ENCODE data around the gene CNTNAP2. TPM values are rescaled to one million over a fixed set of nuclear protein-coding genes. Genes with fewer than 3 reads are reported as not detected.

CNTNAP2 gene
- total RNA-seq, 4 donors from 2014 or later, result 0.42 to 0.71 TPM; not detected in 2

GRCh38 chr7:148371280-148371937 lies 2254.8 kb downstream of the CNTNAP2 start:
- TF ChIP-seq CTCF (IDR thresholded peaks at IDR 0.05) (no peak), POLR2A (IDR thresholded peaks at IDR 0.05) (no peak)
- no peak for DNase-seq (ENCODE audit: low spot score in 2 of 2)
- intact Hi-C loops (cut with DNase I; ENCODE audit: low total_unique reads), result no loop called here
- 81 to 83% methylated on average over 11 of the region's 11 CpGs for WGBS, 2 donors
- no peak overlapping the region for H3K4me3 ChIP-seq (ENCODE audit: low read depth, poor library complexity, severe bottlenecking)

- no peak overlapping the region for H3K4me3 ChIP-seq (ENCODE audit: low read depth, poor library complexity, severe bottlenecking)
- intact Hi-C loops (cut with DNase I; ENCODE audit: low total_unique reads), result no loop called here
- TF ChIP-seq POLR2A (IDR thresholded peaks at IDR 0.05), result no peak
- no peak for TF ChIP-seq CTCF (IDR thresholded peaks at IDR 0.05)
- 44 to 50% methylated on average over 7 of the region's 7 CpGs for WGBS, 2 donors
- no peak for DNase-seq (ENCODE audit: low spot score in 2 of 2)
These were observed 2258.0 kb downstream of the CNTNAP2 start for GRCh38 chr7:148374396-148375259.

- TF ChIP-seq POLR2A (IDR thresholded peaks at IDR 0.05), result no peak
- TF ChIP-seq CTCF (IDR thresholded peaks at IDR 0.05), result no peak
- H3K4me3 ChIP-seq (ENCODE audit: low read depth, poor library complexity, severe bottlenecking), result no peak overlapping the region
- WGBS, 2 donors, result 77 to 80% methylated on average over 9 of the region's 9 CpGs
- intact Hi-C loops (cut with DNase I; ENCODE audit: low total_unique reads), result no loop called here
- no peak for DNase-seq (ENCODE audit: low spot score in 2 of 2)
These were observed 2263.1 kb downstream of the CNTNAP2 start for GRCh38 chr7:148379677-148380076.

- no peak for DNase-seq (ENCODE audit: low spot score in 2 of 2)
- intact Hi-C loops (cut with DNase I; ENCODE audit: low total_unique reads), result no loop called here
- 81% methylated on average over 13 of the region's 13 CpGs for WGBS, 2 donors
These were observed 2264.2 kb downstream of the CNTNAP2 start for GRCh38 chr7:148380596-148381419.

More at GRCh38 chr7:148380596-148381419, 2264.2 kb downstream of the CNTNAP2 start:
- H3K4me3 ChIP-seq (ENCODE audit: low read depth, poor library complexity, severe bottlenecking), result no peak overlapping the region
- TF ChIP-seq POLR2A (IDR thresholded peaks at IDR 0.05), result no peak
- TF ChIP-seq CTCF (IDR thresholded peaks at IDR 0.05), result no peak

All from lower leg skin (tissue), 4 donors.